COR-L47 (cell line): ENCODE results near the gene NDUFS8.
"Not testable (repeated sequence)": the region's sequence is repeated elsewhere in the genome, so short reads cannot be mapped to it uniquely, and the experiment has no call there.

Experiments
- DNase-seq: peaks from one replicate; lab custom pipeline; 2025; lab: John Stamatoyannopoulos, UW

Gene NDUFS8

GRCh38 chr11:68030318-68031143 lies at the start of gene NDUFS8:
Gene NDUFS8, plus strand, starts transcription at chr11:68030681. Its CDS starts 1,471 bp downstream, at chr11:68032152.
- DNase-seq = peak; percentile 99

- DNase-seq = not testable (repeated sequence)
Measured at GRCh38 chr11:67981226-67981625, 49.3 kb upstream of the NDUFS8 start.

GRCh38 chr11:67982255-67982857 lies 48.1 kb upstream of the NDUFS8 start:
- DNase-seq = not testable (repeated sequence)

GRCh38 chr11:67983951-67984350 lies 46.5 kb upstream of the NDUFS8 start:
- DNase-seq = no peak

- DNase-seq = not testable (repeated sequence)
Measured at GRCh38 chr11:67985302-67985701, 45.2 kb upstream of the NDUFS8 start.

- not testable (repeated sequence) for DNase-seq
Measured at GRCh38 chr11:67990546-67991346, 39.7 kb upstream of the NDUFS8 start.

- DNase-seq = not testable (repeated sequence)
Measured at GRCh38 chr11:67991347-67992121, 38.9 kb upstream of the NDUFS8 start.

GRCh38 chr11:67993821-67994220 lies 36.7 kb upstream of the NDUFS8 start:
- DNase-seq = peak; percentile 54

- not testable (repeated sequence) for DNase-seq
Measured at GRCh38 chr11:67994387-67994786, 36.1 kb upstream of the NDUFS8 start.

GRCh38 chr11:67995129-67995528 lies 35.4 kb upstream of the NDUFS8 start:
- DNase-seq = not testable (repeated sequence)

GRCh38 chr11:67995579-67995978 lies 34.9 kb upstream of the NDUFS8 start:
- DNase-seq = not testable (repeated sequence)

- DNase-seq = no peak
Measured at GRCh38 chr11:67996051-67996450, 34.4 kb upstream of the NDUFS8 start.

GRCh38 chr11:67996622-67997474 lies 33.6 kb upstream of the NDUFS8 start:
- no peak for DNase-seq

- DNase-seq = no peak
Measured at GRCh38 chr11:67997475-67997921, 33.0 kb upstream of the NDUFS8 start.

- DNase-seq = no peak
Measured at GRCh38 chr11:67998150-67999045, 32.1 kb upstream of the NDUFS8 start.

GRCh38 chr11:67999201-67999629 lies 31.3 kb upstream of the NDUFS8 start:
- no peak for DNase-seq

- no peak for DNase-seq
Measured at GRCh38 chr11:67999704-68000103, 30.8 kb upstream of the NDUFS8 start.

- no peak for DNase-seq
Measured at GRCh38 chr11:68002575-68002937, 27.9 kb upstream of the NDUFS8 start.
